K562 (cell line): Measurements from ENCODE around the gene EIF3J. TPM values are rescaled to one million over a fixed set of nuclear protein-coding genes. Genes with fewer than 3 reads are reported as not detected.

Source experiments
- ADNP ChIP-seq: fragments of 200-800 bp; sonication (Bioruptor generic); IDR thresholded peaks from 2 replicates; pipeline ENCODE4 v1.6.1; 2016; ENCODE audit warnings: missing genetic modification characterization, missing compliant biosample characterization
- CHCHD3 ChIP-seq: fragments of 250-450 bp; sonication (Bioruptor Pico); IDR thresholded peaks from 2 replicates; pipeline ENCODE4 v2.1.2; 2022; ENCODE audit warnings: mild to moderate bottlenecking
- EHMT2 ChIP-seq: fragments of 450-650 bp; IDR thresholded peaks from 2 replicates; pipeline ENCODE4 v1.6.1; 2018; ENCODE audit warnings: antibody characterized with exemption
- FOXP4 ChIP-seq: sonication (generic); formaldehyde crosslinking; IDR thresholded peaks from 2 replicates; pipeline ENCODE4 v1.8.0; 2022; ENCODE audit warnings: mild to moderate bottlenecking, missing genetic modification reagents, borderline replicate concordance
- GABPB2 ChIP-seq: fragments of 250-450 bp; sonication (Bioruptor Pico); conservative IDR thresholded peaks from 2 replicates; pipeline ENCODE4 v1.5.1; 2021; ENCODE audit warnings: mild to moderate bottlenecking
- HDAC1 ChIP-seq, 2 experiments: fragments of 450-650 bp; IDR thresholded peaks; 2 replicates each; pipeline ENCODE4 v1.6.1; 2016 to 2017; ENCODE audit warnings: inconsistent platforms in 1 of 2, mild to moderate bottlenecking in 1 of 2, moderate library complexity in 1 of 2
- HLTF ChIP-seq: fragments of 450-650 bp; IDR thresholded peaks from 2 replicates; pipeline ENCODE4 v1.6.1; 2016
- MIER1 ChIP-seq: fragments of 450-650 bp; IDR thresholded peaks from 2 replicates; pipeline ENCODE4 v1.6.1; 2016; ENCODE audit warnings: antibody characterized with exemption, mild to moderate bottlenecking, low read depth
- MLLT1 ChIP-seq, 2 experiments: fragments of 450-650 bp; IDR thresholded peaks; 2 replicates each; pipeline ENCODE4 v1.6.1; 2016
- NR3C1 ChIP-seq: sonication (generic); formaldehyde crosslinking; IDR thresholded peaks from 2 replicates; pipeline ENCODE4 v1.8.1; 2022; ENCODE audit warnings: missing genetic modification reagents
- NUFIP1 ChIP-seq: fragments of 450-650 bp; IDR thresholded peaks from 2 replicates; pipeline ENCODE4 v1.6.1; 2018; ENCODE audit not compliant: partially characterized antibody
- RBM34 ChIP-seq: fragments of 200-400 bp; formaldehyde crosslinking; IDR thresholded peaks from 2 replicates; pipeline ENCODE4 v1.6.1; 2018; ENCODE audit warnings: low read length, borderline replicate concordance; ENCODE audit not compliant: insufficient read depth
- SP1 ChIP-seq: sonication (generic); formaldehyde crosslinking; IDR thresholded peaks from 2 replicates; pipeline ENCODE4 v1.8.1; 2022; ENCODE audit warnings: mild to moderate bottlenecking, missing genetic modification reagents
- SRF ChIP-seq, 2 experiments: fragments of 250-450, 450-650 bp in 1 of 2; sonication (Bioruptor Pico) in 1 of 2; sonication (generic) in 1 of 2; formaldehyde crosslinking; IDR thresholded peaks; 2 replicates each; pipeline versions ENCODE4 v1.5.0 to v1.5.1; 2020 to 2022; ENCODE audit warnings: mild to moderate bottlenecking in 1 of 2, missing genetic modification reagents in 1 of 2
- SRSF9 ChIP-seq: fragments of 200-400 bp; formaldehyde crosslinking; IDR thresholded peaks from 2 replicates; pipeline ENCODE4 v1.6.1; 2017; ENCODE audit warnings: low read depth, low read length, borderline replicate concordance
- TEAD2 ChIP-seq: fragments of 450-650 bp; IDR thresholded peaks from 2 replicates; pipeline ENCODE4 v1.6.1; 2016; ENCODE audit warnings: missing genetic modification characterization, control low read depth, missing compliant biosample characterization
- THAP12 ChIP-seq: fragments of 250-450 bp; sonication (Bioruptor Pico); IDR thresholded peaks from 2 replicates; pipeline ENCODE4 v1.9.0; 2021; ENCODE audit warnings: mild to moderate bottlenecking, inconsistent platforms
- THRAP3 ChIP-seq: fragments of 450-650 bp; IDR thresholded peaks from 2 replicates; pipeline ENCODE4 v1.6.1; 2016; ENCODE audit warnings: mild to moderate bottlenecking, inconsistent platforms, borderline replicate concordance
- ZNF316 ChIP-seq: fragments of 450-650 bp; IDR thresholded peaks from 2 replicates; pipeline ENCODE4 v1.6.1; 2016
- polyA plus RNA-seq, 8 experiments: library from polyadenylated mRNA; depleted of rRNA in 4 of 8; stranded (reverse) in 5 of 8; unstranded in 3 of 8; fragments of >200 nt; fragmentation: Nextera tagmentation in 2 of 8; fragmentation: Illumina TruSeq in 1 of 8; extraction: Ambion mirVana in 2 of 8; extraction: Trizol in 1 of 8; gene quantifications; 2 replicates each; pipeline versions ENCODE4 v1.2.1 to v1.2.3, GENCODE V29; 2011 to 2014; ENCODE audit warnings: inconsistent platforms in 1 of 8, missing spikeins in 1 of 8
- total RNA-seq, 7 experiments: library from RNA; depleted of rRNA in 6 of 7; stranded (reverse); fragments of >200 nt in 6 of 7; fragmentation: Illumina TruSeq in 2 of 7; extraction: Trizol in 2 of 7; gene quantifications; 2 replicates each; pipeline versions ENCODE4 v1.2.1 to v1.2.3, GENCODE V29; 2011 to 2021; ENCODE audit warnings: low replicate concordance in 1 of 7
- TF ChIP-seq, protein P1 (sequence below): fragments of 250-450 bp; sonication (Bioruptor Pico); IDR thresholded peaks from 2 replicates; pipeline ENCODE4 v1.5.0; 2021
- TF ChIP-seq, protein P2 (sequence below): fragments of 200-800 bp; sonication (Bioruptor generic); IDR thresholded peaks from 2 replicates; pipeline ENCODE4 v1.6.1; 2017; ENCODE audit warnings: missing genetic modification characterization, missing compliant biosample characterization

EIF3J gene
- total and polyA plus RNA-seq, 9 of the 15 experiments (the other 6 are each of a cell fraction or from before 2014, with no cell fraction given): 44.2 to 217 (median 151) TPM

GRCh38 chr15:44535523-44536301 is 1.2 kb upstream of the EIF3J start (continued):
- TF ChIP-seq HLTF (no peak), NR3C1 (CRISPR knock-in tag) (no peak), SP1 (CRISPR knock-in tag) (no peak; the same call in 1 of the 2 replicates), THRAP3 (no peak), HDAC1 (IDR thresholded peaks at IDR 0.05) (no peak), MLLT1 (IDR thresholded peaks at IDR 0.05) (peak in 1 of 2 experiments; percentile 78; a peak in 2 of 4 replicates), NUFIP1 (no peak), ZNF316 (no peak), SRSF9 (no peak), TEAD2 (tag) (no peak), RBM34 (no peak), THAP12 (CRISPR knock-in tag) (no peak), ADNP (tag) (no peak), CHCHD3 (CRISPR knock-in tag) (no peak), SRF (CRISPR knock-in tag; IDR thresholded peaks at IDR 0.05) (0 out of 4 replicates have a peak, but pooled peaks of 1 of the 2 experiments have one; percentile 2), MIER1 (no peak), GABPB2 (no peak), FOXP4 (CRISPR knock-in tag) (0 out of 2 replicates have a peak, but pooled peaks have one; percentile 31), EHMT2 (no peak)
- TF ChIP-seq, protein P1, sequence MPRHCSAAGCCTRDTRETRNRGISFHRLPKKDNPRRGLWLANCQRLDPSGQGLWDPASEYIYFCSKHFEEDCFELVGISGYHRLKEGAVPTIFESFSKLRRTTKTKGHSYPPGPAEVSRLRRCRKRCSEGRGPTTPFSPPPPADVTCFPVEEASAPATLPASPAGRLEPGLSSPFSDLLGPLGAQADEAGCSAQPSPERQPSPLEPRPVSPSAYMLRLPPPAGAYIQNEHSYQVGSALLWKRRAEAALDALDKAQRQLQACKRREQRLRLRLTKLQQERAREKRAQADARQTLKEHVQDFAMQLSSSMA (CRISPR knock-in tag): no peak
- TF ChIP-seq, protein P2, sequence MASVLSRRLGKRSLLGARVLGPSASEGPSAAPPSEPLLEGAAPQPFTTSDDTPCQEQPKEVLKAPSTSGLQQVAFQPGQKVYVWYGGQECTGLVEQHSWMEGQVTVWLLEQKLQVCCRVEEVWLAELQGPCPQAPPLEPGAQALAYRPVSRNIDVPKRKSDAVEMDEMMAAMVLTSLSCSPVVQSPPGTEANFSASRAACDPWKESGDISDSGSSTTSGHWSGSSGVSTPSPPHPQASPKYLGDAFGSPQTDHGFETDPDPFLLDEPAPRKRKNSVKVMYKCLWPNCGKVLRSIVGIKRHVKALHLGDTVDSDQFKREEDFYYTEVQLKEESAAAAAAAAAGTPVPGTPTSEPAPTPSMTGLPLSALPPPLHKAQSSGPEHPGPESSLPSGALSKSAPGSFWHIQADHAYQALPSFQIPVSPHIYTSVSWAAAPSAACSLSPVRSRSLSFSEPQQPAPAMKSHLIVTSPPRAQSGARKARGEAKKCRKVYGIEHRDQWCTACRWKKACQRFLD (CRISPR knock-in tag): peak; percentile 47; the same call in 1 of the 2 replicates
